AG04450 (cell line): ENCODE data around the gene IFTAP. TPM values are rescaled to one million over a fixed set of nuclear protein-coding genes. Genes with fewer than 3 reads are reported as not detected.

Experiments used
- CTCF ChIA-PET: fragments of 300-600, 350-600 bp; formaldehyde crosslinking; extraction: SDS; loops from one replicate; lab custom pipeline; 2022; ENCODE audit warnings: antibody characterized with exemption, inconsistent platforms; lab: Charles Lee
- POLR2A ChIA-PET: fragments of 350-600 bp; formaldehyde crosslinking; extraction: SDS; loops from one replicate; lab custom pipeline; 2021; ENCODE audit warnings: antibody characterized with exemption, inconsistent platforms; lab: Yijun Ruan, JAX
- DNase-seq: peaks from one replicate; pipeline ENCODE4 v3.0.0-alpha.2; 2011; ENCODE audit warnings: low read depth, low spot score
- H3K27ac ChIP-seq: one replicate; pipeline ENCODE4 v1.5.1; 2012; ENCODE audit warnings: low read depth, low read length, control low read depth
- H3K27me3 ChIP-seq: one replicate; pipeline ENCODE4 v1.6.0; 2012; ENCODE audit warnings: low read length; ENCODE audit not compliant: control insufficient read depth, insufficient read depth
- H3K4me3 ChIP-seq: 2 replicates; pipeline ENCODE4 v1.5.1; 2011; ENCODE audit warnings: mild to moderate bottlenecking, low read depth, low read length, control low read depth
- H3K9me3 ChIP-seq: 2 replicates; pipeline ENCODE4 v1.5.1; 2012; ENCODE audit warnings: low read length; ENCODE audit not compliant: control insufficient read depth, insufficient read depth
- polyA plus RNA-seq: library from polyadenylated mRNA; depleted of rRNA; stranded (reverse); fragments of >200 nt; gene quantifications from 2 replicates; pipeline ENCODE4 v1.2.3, GENCODE V29; 2011
- TF ChIP-seq, protein P1 (sequence below): IDR thresholded peaks from 2 replicates; pipeline ENCODE4 v1.5.1; 2011; ENCODE audit warnings: low read depth, low read length, control low read depth, inconsistent platforms

The IFTAP gene
- polyA plus RNA-seq, 1 experiment, result 56.2 TPM

GRCh38 chr11:36684840-36685801 lies 90.8 kb downstream of the IFTAP start:
- POLR2A ChIA-PET, result no interaction called here
- TF ChIP-seq, protein P1, sequence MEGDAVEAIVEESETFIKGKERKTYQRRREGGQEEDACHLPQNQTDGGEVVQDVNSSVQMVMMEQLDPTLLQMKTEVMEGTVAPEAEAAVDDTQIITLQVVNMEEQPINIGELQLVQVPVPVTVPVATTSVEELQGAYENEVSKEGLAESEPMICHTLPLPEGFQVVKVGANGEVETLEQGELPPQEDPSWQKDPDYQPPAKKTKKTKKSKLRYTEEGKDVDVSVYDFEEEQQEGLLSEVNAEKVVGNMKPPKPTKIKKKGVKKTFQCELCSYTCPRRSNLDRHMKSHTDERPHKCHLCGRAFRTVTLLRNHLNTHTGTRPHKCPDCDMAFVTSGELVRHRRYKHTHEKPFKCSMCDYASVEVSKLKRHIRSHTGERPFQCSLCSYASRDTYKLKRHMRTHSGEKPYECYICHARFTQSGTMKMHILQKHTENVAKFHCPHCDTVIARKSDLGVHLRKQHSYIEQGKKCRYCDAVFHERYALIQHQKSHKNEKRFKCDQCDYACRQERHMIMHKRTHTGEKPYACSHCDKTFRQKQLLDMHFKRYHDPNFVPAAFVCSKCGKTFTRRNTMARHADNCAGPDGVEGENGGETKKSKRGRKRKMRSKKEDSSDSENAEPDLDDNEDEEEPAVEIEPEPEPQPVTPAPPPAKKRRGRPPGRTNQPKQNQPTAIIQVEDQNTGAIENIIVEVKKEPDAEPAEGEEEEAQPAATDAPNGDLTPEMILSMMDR, result no peak
- CTCF ChIA-PET, result interaction anchor here (1.9 kb wide), 1 partner anchor 62 kb away, joined by 7 read pairs; no protein-coding TSS in a partner anchor
- DNase-seq, result no peak
- Histone ChIP-seq H3K27me3 (peaks cover 6% of the 10 kb centered on the region), H3K27ac (no peak overlapping the region), H3K9me3 (no peaks in the 10 kb centered on the region), H3K4me3 (no peak overlapping the region)

DNA sequence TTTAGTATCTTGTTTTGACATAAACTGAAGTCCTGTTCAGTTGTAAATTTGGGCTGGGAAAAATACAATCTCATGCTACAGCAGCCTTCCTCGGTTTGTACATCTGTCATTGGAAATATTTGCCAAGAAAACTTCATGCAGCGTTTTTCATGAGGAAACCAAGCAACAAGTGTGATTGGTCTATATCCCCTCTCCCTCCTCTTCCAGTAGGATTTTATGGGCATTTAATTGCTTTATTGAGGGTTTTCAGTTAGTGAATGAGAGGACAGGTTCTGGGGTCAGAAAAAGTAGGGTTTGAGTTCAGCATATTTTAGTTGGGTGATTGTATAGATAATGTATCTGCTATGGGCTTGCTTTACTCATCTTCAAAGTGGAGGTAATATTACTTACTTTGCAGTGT lies 93.8 kb downstream of the IFTAP start:
- DNase-seq, result no peak
- H3K4me3 ChIP-seq, result no peak overlapping the region
- TF ChIP-seq, protein P1, result no peak
- POLR2A ChIA-PET, result no interaction called here
- no peak overlapping the region for H3K27ac ChIP-seq
- H3K9me3 ChIP-seq, result no peaks in the 10 kb centered on the region
- CTCF ChIA-PET, result interaction anchor here (0.9 to 5.3 kb wide), 3 partner anchors 15 to 124 kb away, joined by 3 to 31 read pairs (median 8); no protein-coding TSS in a partner anchor
- peaks cover 8% of the 10 kb centered on the region for H3K27me3 ChIP-seq

DNA sequence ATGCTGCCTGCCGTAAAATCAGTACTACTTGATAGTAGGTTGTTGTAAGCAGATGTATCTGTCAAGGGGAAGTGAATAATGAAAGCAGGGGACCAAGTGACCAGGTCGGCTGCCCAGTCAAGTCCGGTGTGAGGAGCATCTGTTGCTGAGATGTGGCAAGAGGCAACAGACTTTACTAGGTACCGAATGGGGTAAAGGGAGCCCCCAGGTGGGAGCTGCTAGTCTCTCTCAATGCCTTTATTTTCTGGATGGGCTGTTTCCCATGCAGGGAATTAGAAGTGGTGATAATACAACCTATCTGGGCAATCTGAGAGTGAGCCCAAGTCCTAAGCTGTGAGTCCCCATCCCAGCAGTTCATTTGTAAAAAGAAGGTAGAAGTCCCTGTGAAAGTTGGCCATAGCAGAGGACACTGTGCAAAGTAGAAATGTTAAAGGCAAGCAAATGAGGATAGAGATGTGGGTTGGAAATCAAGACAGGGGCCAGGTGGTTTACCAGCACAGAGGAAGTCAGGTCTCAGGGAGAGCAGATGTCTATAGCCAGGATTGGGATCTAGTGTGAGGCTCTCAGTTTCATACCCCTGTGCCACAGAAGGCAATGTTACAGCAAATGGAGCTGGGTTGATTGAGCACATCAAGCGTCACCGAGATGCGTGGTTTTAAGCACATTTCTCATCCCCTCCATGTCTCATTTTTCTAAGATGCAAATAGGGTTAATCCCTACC lies 94.4 kb downstream of the IFTAP start:
- TF ChIP-seq, protein P1, result no peak
- no peak overlapping the region for H3K27ac ChIP-seq
- POLR2A ChIA-PET, result no interaction called here
- CTCF ChIA-PET, result interaction anchor here (1.1 to 5.3 kb wide), 4 partner anchors 14 to 129 kb away, joined by 3 to 31 read pairs (median 10); no protein-coding TSS in a partner anchor
- H3K9me3 ChIP-seq, result no peaks in the 10 kb centered on the region
- no peak for DNase-seq
- H3K27me3 ChIP-seq, result peaks cover 8% of the 10 kb centered on the region
- no peak overlapping the region for H3K4me3 ChIP-seq

- ChIA-PET CTCF (interaction anchor here (1.1 to 5.3 kb wide), 3 partner anchors 13 to 128 kb away, joined by 3 to 31 read pairs (median 11); no protein-coding TSS in a partner anchor), POLR2A (no interaction called here)
- Histone ChIP-seq H3K27ac (no peak overlapping the region), H3K4me3 (no peak overlapping the region), H3K27me3 (peaks cover 8% of the 10 kb centered on the region), H3K9me3 (no peaks in the 10 kb centered on the region)
- TF ChIP-seq, protein P1, result no peak
- DNase-seq, result no peak
These were observed 95.1 kb downstream of the IFTAP start for GRCh38 chr11:36689442-36689841.
